K562 (cell line): Measurements from ENCODE around the gene CXCR3. TPM values are rescaled to one million over a fixed set of nuclear protein-coding genes. Genes with fewer than 3 reads are reported as not detected.

Experiments
- ATAC-seq: fragments of 200-7000 bp; cut with Tn5 transposase; 3 replicates; pipeline ENCODE4 v1.9.1; 2020; ENCODE audit warnings: moderate library complexity
- BruUV-seq: library from RNA; stranded (reverse); fragments of 400-500 nt; replicated peaks from 2 replicates; lab custom pipeline; 2021; lab: Mats Ljungman, UMichigan
- CTCF ChIA-PET: fragments of 300-600 bp; formaldehyde crosslinking; extraction: SDS; loops from one replicate; lab custom pipeline; 2021; ENCODE audit warnings: low intra/inter-chr PET ratio; lab: Yijun Ruan, JAX
- POLR2A ChIA-PET: fragments of 300-600, 350-650 bp; sonication (Branson Sonifier 250); formaldehyde crosslinking; extraction: SDS; loops from one replicate; lab custom pipeline; 2021; ENCODE audit warnings: antibody characterized with exemption, inconsistent platforms; lab: Yijun Ruan, JAX
- DNase-seq, 4 experiments: peaks; one replicate each; pipeline versions ENCODE4 v3.0.0 to v3.0.0-alpha.2; 2011 to 2018; ENCODE audit warnings: low spot score in 3 of 4, mixed read lengths in 3 of 4; ENCODE audit errors: extremely low read depth in 1 of 4
- FAIRE-seq: peaks from 2 replicates; lab custom pipeline; 2011; peaks lifted over from hg19 to GRCh38; lab: Jason Lieb, UNC
- H2AFZ ChIP-seq: 2 replicates; pipeline ENCODE4 v1.6.0; 2011; ENCODE audit warnings: low read depth, low read length, control low read depth, inconsistent platforms
- H3K27ac ChIP-seq: fragments of 200-600 bp; 3 replicates; pipeline ENCODE4 v1.8.0; 2011; ENCODE audit warnings: low read depth, mild to moderate bottlenecking, control low read depth, inconsistent platforms, low read length, moderate library complexity, mixed read lengths; ENCODE audit errors: extremely low read depth
- H3K27me3 ChIP-seq, 2 experiments: fragments of 300-600 bp in 1 of 2; 2 replicates in 1 of 2; 3 replicates in 1 of 2; pipeline versions ENCODE4 v1.6.0 to v1.8.0; 2011; ENCODE audit warnings: inconsistent platforms in 2 of 2, low read length in 2 of 2, mild to moderate bottlenecking in 1 of 2, mixed read lengths in 1 of 2, moderate library complexity in 1 of 2; ENCODE audit not compliant: control insufficient read depth in 2 of 2, insufficient read depth in 2 of 2
- H3K36me3 ChIP-seq: fragments of 300-600 bp; 3 replicates; pipeline ENCODE4 v1.8.0; 2011; ENCODE audit warnings: mild to moderate bottlenecking, low read length, inconsistent platforms; ENCODE audit not compliant: control insufficient read depth, insufficient read depth
- H3K4me1 ChIP-seq, 2 experiments: fragments of 200-600 bp in 1 of 2; replicated peaks in 1 of 2; 2 replicates in 1 of 2; 3 replicates in 1 of 2; pipeline versions ENCODE4 v1.5.1 to v1.8.0; 2011; ENCODE audit warnings: inconsistent platforms in 2 of 2, low read length in 2 of 2, mild to moderate bottlenecking in 1 of 2, mixed read lengths in 1 of 2, moderate library complexity in 1 of 2; ENCODE audit not compliant: control insufficient read depth in 2 of 2, insufficient read depth in 2 of 2
- H3K4me2 ChIP-seq: 2 replicates; pipeline ENCODE4 v1.6.1; 2011; ENCODE audit warnings: low read length, control low read depth, inconsistent platforms, mixed read lengths; ENCODE audit not compliant: insufficient read depth
- H3K4me3 ChIP-seq: fragments of 200-600 bp; sonication (generic), shearing (Covaris generic); 2 replicates; pipeline ENCODE4 v1.5.1; 2016; ENCODE audit warnings: control low read depth, inconsistent platforms
- H3K79me2 ChIP-seq: fragments of 200-600 bp; 3 replicates; pipeline ENCODE4 v1.8.0; 2011; ENCODE audit warnings: low read length, inconsistent platforms; ENCODE audit not compliant: control insufficient read depth, insufficient read depth
- H3K9ac ChIP-seq, 2 experiments: 2 replicates each; pipeline versions ENCODE4 v1.6.0 to v1.6.1; 2011; ENCODE audit warnings: low read depth in 2 of 2, low read length in 2 of 2, control low read depth in 1 of 2, inconsistent platforms in 1 of 2, mild to moderate bottlenecking in 1 of 2, mixed read lengths in 1 of 2; ENCODE audit not compliant: insufficient read depth in 1 of 2
- H3K9me1 ChIP-seq: one replicate; pipeline ENCODE4 v1.6.0; 2011; ENCODE audit warnings: inconsistent platforms, mild to moderate bottlenecking, low read length, moderate library complexity; ENCODE audit not compliant: control insufficient read depth, insufficient read depth
- H3K9me3 ChIP-seq: replicated peaks from 2 replicates; pipeline ENCODE4 v1.5.1; 2011; ENCODE audit warnings: low read depth, low read length, inconsistent platforms; ENCODE audit not compliant: control insufficient read depth, insufficient read depth
- H4K20me1 ChIP-seq: replicated peaks from 2 replicates; pipeline ENCODE4 v1.6.1; 2011; ENCODE audit warnings: low read length, inconsistent platforms, mixed read lengths; ENCODE audit not compliant: control insufficient read depth, insufficient read depth
- ADNP ChIP-seq: fragments of 200-800 bp; sonication (Bioruptor generic); IDR thresholded peaks from 2 replicates; pipeline ENCODE4 v1.6.1; 2016; ENCODE audit warnings: missing genetic modification characterization, missing compliant biosample characterization
- ZNF324 ChIP-seq: fragments of 250-450 bp; sonication (Bioruptor Pico); IDR thresholded peaks from 2 replicates; pipeline ENCODE4 v1.4.0; 2020; ENCODE audit warnings: mild to moderate bottlenecking
- ZNF655 ChIP-seq: fragments of 250-450 bp; sonication (Bioruptor Pico); IDR thresholded peaks from 2 replicates; pipeline ENCODE4 v1.5.0; 2021
- WGBS: fragments of 100-300 bp; shearing (Covaris generic); methylation state at CpG from one replicate; pipeline ENCODE4 v1.1.6; 2016; ENCODE audit warnings: low coverage, mixed read lengths; ENCODE audit not compliant: insufficient coverage; ENCODE audit errors: missing lambda C conversion rate; 5-methylcytosine and 5-hydroxymethylcytosine counted together
- in situ Hi-C: fragments of 300-500 bp; cut with MboI; formaldehyde crosslinking; loops from 4 replicates; pipeline ENCODE4 v1.15.0; 2018; ENCODE audit warnings: inconsistent platforms, mixed read lengths
- intact Hi-C: fragments of 100-400 bp; cut with micrococcal nuclease; formaldehyde crosslinking; loops from 2 replicates; pipeline ENCODE4 v1.14.2; 2022
- polyA plus RNA-seq, 8 experiments: library from polyadenylated mRNA; depleted of rRNA in 4 of 8; stranded (reverse) in 5 of 8; unstranded in 3 of 8; fragments of >200 nt; fragmentation: Nextera tagmentation in 2 of 8; fragmentation: Illumina TruSeq in 1 of 8; extraction: Ambion mirVana in 2 of 8; extraction: Trizol in 1 of 8; gene quantifications; 2 replicates each; pipeline versions ENCODE4 v1.2.1 to v1.2.3, GENCODE V29; 2011 to 2014; ENCODE audit warnings: inconsistent platforms in 1 of 8, missing spikeins in 1 of 8
- total RNA-seq, 7 experiments: library from RNA; depleted of rRNA in 6 of 7; stranded (reverse); fragments of >200 nt in 6 of 7; fragmentation: Illumina TruSeq in 2 of 7; extraction: Trizol in 2 of 7; gene quantifications; 2 replicates each; pipeline versions ENCODE4 v1.2.1 to v1.2.3, GENCODE V29; 2011 to 2021; ENCODE audit warnings: low replicate concordance in 1 of 7

Gene CXCR3
- total and polyA plus RNA-seq, 9 of the 15 experiments (the other 6 are each of a cell fraction or from before 2014, with no cell fraction given) = not detected

GRCh38 chrX:71619986-71620385 lies 1.7 kb upstream of the CXCR3 start (continued):
- no peak for TF ChIP-seq ZNF324
- TF ChIP-seq, all 486 proteins: peak for 0

- intact Hi-C loops = no loop called here
- Histone ChIP-seq H3K36me3 (no peaks in the 10 kb centered on the region), H3K9me3 (no peaks in the 10 kb centered on the region), H2AFZ (no peak overlapping the region), H3K9me1 (no peaks in the 10 kb centered on the region), H3K27me3 (peaks cover 0 to 16% of the 10 kb centered on the region in 2 experiments; a peak in 3 of 5 replicates), H3K79me2 (no peaks in the 10 kb centered on the region), H4K20me1 (no peaks in the 10 kb centered on the region), H3K4me2 (no peak overlapping the region), H3K27ac (no peak overlapping the region), H3K4me1 (peaks cover 0 to 18% of the 10 kb centered on the region in 2 experiments; a peak in 2 of 5 replicates), H3K9ac (no peak overlapping the region), H3K4me3 (no peak overlapping the region)
- no peak for ATAC-seq
- no peak for DNase-seq
- ChIA-PET CTCF (no interaction called here), POLR2A (no interaction called here)
- FAIRE-seq = no peak
- 15% methylated on average over 7 of the region's 8 CpGs for WGBS
- TF ChIP-seq ADNP (tag) = no peak
- BruUV-seq = no TSS peak
- in situ Hi-C loops = no loop called here
Measured at GRCh38 chrX:71619193-71619592, 882 bp upstream of the CXCR3 start.

GRCh38 chrX:71618787-71619186 lies 476 bp upstream of the CXCR3 start:
- BruUV-seq = no TSS peak
- H2AFZ ChIP-seq = no peak overlapping the region
- peaks cover 0 to 16% of the 10 kb centered on the region in 2 experiments; a peak in 3 of 5 replicates for H3K27me3 ChIP-seq
- no peak overlapping the region for H3K9ac ChIP-seq
- no peak for ATAC-seq
- no peak overlapping the region for H3K4me3 ChIP-seq
- no peaks in the 10 kb centered on the region for H3K9me1 ChIP-seq
- no peak for DNase-seq
- no peaks in the 10 kb centered on the region for H3K79me2 ChIP-seq
- H4K20me1 ChIP-seq = no peaks in the 10 kb centered on the region
- no peak for FAIRE-seq
- H3K9me3 ChIP-seq = no peaks in the 10 kb centered on the region
- POLR2A ChIA-PET = no interaction called here
- CTCF ChIA-PET = no interaction called here
- no peak overlapping the region for H3K27ac ChIP-seq
- 25% methylated on average over 3 of the region's 3 CpGs for WGBS
- intact Hi-C loops = no loop called here
- peaks cover 0 to 18% of the 10 kb centered on the region in 2 experiments; a peak in 2 of 5 replicates for H3K4me1 ChIP-seq
- in situ Hi-C loops = no loop called here
- H3K4me2 ChIP-seq = no peak overlapping the region
- H3K36me3 ChIP-seq = no peaks in the 10 kb centered on the region
- no peak for TF ChIP-seq ZNF655 (CRISPR knock-in tag)
